Endothelial cell of umbilical vein (primary cell): ENCODE data around the gene CCDC80. TPM values are rescaled to one million over a fixed set of nuclear protein-coding genes. Genes with fewer than 3 reads are reported as not detected.

Experiments used
- BruUV-seq: library from RNA; stranded (reverse); fragments of 400-500 nt; replicated peaks from 2 replicates; lab custom pipeline; 2021; lab: Mats Ljungman, UMichigan
- CTCF ChIA-PET: fragments of 300-600, 350-600 bp; sonication (Branson Sonifier 250); formaldehyde crosslinking; loops from one replicate; lab custom pipeline; 2021; ENCODE audit warnings: antibody characterized with exemption, inconsistent platforms; lab: Charles Lee
- POLR2A ChIA-PET: fragments of 300-600, 350-600 bp; sonication (Branson Sonifier 250); formaldehyde crosslinking; loops from one replicate; lab custom pipeline; 2021; ENCODE audit warnings: antibody characterized with exemption, inconsistent platforms; lab: Charles Lee
- DNase-seq: peaks from one replicate; pipeline ENCODE4 v3.0.0-alpha.2; 2011; ENCODE audit warnings: low read depth, low spot score
- FAIRE-seq: peaks from 2 replicates; lab custom pipeline; 2011; peaks lifted over from hg19 to GRCh38; lab: Jason Lieb, UNC
- H2AFZ ChIP-seq: 2 replicates; pipeline ENCODE4 v1.6.0; 2012; ENCODE audit warnings: low read depth, low read length, control low read depth, inconsistent platforms
- H3K27ac ChIP-seq: 2 replicates; pipeline ENCODE4 v1.5.1; 2011; ENCODE audit warnings: low read depth, mild to moderate bottlenecking, control low read depth, low read length, moderate library complexity; ENCODE audit not compliant: insufficient read depth
- H3K27me3 ChIP-seq, 2 experiments: 2 replicates each; pipeline versions ENCODE4 v1.6.0 to v1.6.1; 2011; ENCODE audit warnings: low read length in 2 of 2, mixed read lengths in 1 of 2; ENCODE audit not compliant: control insufficient read depth in 2 of 2, insufficient read depth in 2 of 2
- H3K36me3 ChIP-seq, 2 experiments: 2 replicates in 1 of 2; 3 replicates in 1 of 2; pipeline ENCODE4 v1.5.1; 2011; ENCODE audit warnings: low read length in 2 of 2, mild to moderate bottlenecking in 1 of 2, moderate library complexity in 1 of 2; ENCODE audit not compliant: control insufficient read depth in 2 of 2, insufficient read depth in 2 of 2; ENCODE audit errors: extremely low read depth in 1 of 2
- H3K4me1 ChIP-seq: 3 replicates; pipeline ENCODE4 v1.5.1; 2011; ENCODE audit warnings: mild to moderate bottlenecking, low read length; ENCODE audit not compliant: control insufficient read depth, insufficient read depth; ENCODE audit errors: extremely low read depth
- H3K4me2 ChIP-seq: 2 replicates; pipeline ENCODE4 v1.6.1; 2011; ENCODE audit warnings: low read length, control low read depth, mixed read lengths; ENCODE audit not compliant: insufficient read depth
- H3K4me3 ChIP-seq, 3 experiments: fragments of 200-600 bp in 1 of 3; sonication (generic), shearing (Covaris generic) in 1 of 3; replicated peaks in 1 of 3; 2 replicates each; pipeline ENCODE4 v1.5.1; 2011 to 2016; ENCODE audit warnings: control low read depth in 3 of 3, low read length in 3 of 3, mild to moderate bottlenecking in 2 of 3, inconsistent platforms in 1 of 3, low read depth in 1 of 3, moderate library complexity in 1 of 3; ENCODE audit not compliant: insufficient read depth in 1 of 3
- H3K79me2 ChIP-seq: 2 replicates; pipeline ENCODE4 v1.6.0; 2012; ENCODE audit warnings: low read length, inconsistent platforms; ENCODE audit not compliant: control insufficient read depth, insufficient read depth
- H3K9ac ChIP-seq: replicated peaks from 2 replicates; pipeline ENCODE3; 2011; ENCODE audit warnings: low read length, control low read depth; ENCODE audit not compliant: insufficient read depth; ENCODE audit errors: extremely low read depth
- H3K9me1 ChIP-seq: replicated peaks from 3 replicates; pipeline ENCODE4 v1.6.0; 2011; ENCODE audit warnings: mild to moderate bottlenecking, low read length; ENCODE audit not compliant: control insufficient read depth, insufficient read depth; ENCODE audit errors: extremely low read depth
- H3K9me3 ChIP-seq: replicated peaks from 2 replicates; pipeline ENCODE4 v1.5.1; 2012; ENCODE audit warnings: low read length, inconsistent platforms; ENCODE audit not compliant: control insufficient read depth, insufficient read depth
- H4K20me1 ChIP-seq: replicated peaks from 2 replicates; pipeline ENCODE3; 2011; ENCODE audit warnings: mild to moderate bottlenecking, low read length; ENCODE audit not compliant: control insufficient read depth, insufficient read depth; ENCODE audit errors: extremely low read depth
- EZH2 ChIP-seq: IDR thresholded peaks from 2 replicates; pipeline ENCODE4 v1.6.1; 2012; ENCODE audit warnings: borderline replicate concordance, low read depth, mild to moderate bottlenecking, moderate library complexity, low read length, inconsistent platforms; ENCODE audit not compliant: severe bottlenecking
- FOS ChIP-seq: IDR thresholded peaks from 2 replicates; pipeline ENCODE4 v1.6.1; 2011; ENCODE audit warnings: mild to moderate bottlenecking, low read length, moderate library complexity, borderline replicate concordance; ENCODE audit not compliant: insufficient read depth
- GATA2 ChIP-seq: IDR thresholded peaks from 2 replicates; pipeline ENCODE4 v1.7.0; 2011; ENCODE audit warnings: low read depth, mild to moderate bottlenecking, moderate library complexity, mixed read lengths, low read length; ENCODE audit not compliant: insufficient read length, insufficient read depth
- JUN ChIP-seq: IDR thresholded peaks from 2 replicates; pipeline ENCODE4 v1.6.1; 2011; ENCODE audit warnings: borderline replicate concordance, low read depth; ENCODE audit not compliant: insufficient read length, insufficient read depth
- MAX ChIP-seq: IDR thresholded peaks from 2 replicates; pipeline ENCODE4 v1.6.1; 2011; ENCODE audit not compliant: insufficient read depth, insufficient read length
- MYC ChIP-seq: IDR thresholded peaks from one replicate; pipeline ENCODE4 v1.6.1; 2011; ENCODE audit warnings: mild to moderate bottlenecking, low read depth, low read length
- POLR2A ChIP-seq: IDR thresholded peaks from 2 replicates; pipeline ENCODE4 v1.6.1; 2012; ENCODE audit warnings: low read depth, mild to moderate bottlenecking, control low read depth, low read length
- POLR2AphosphoS5 ChIP-seq: IDR thresholded peaks from 2 replicates; pipeline ENCODE4 v1.6.1; 2012; ENCODE audit warnings: low read depth, mild to moderate bottlenecking, control low read depth, low read length, moderate library complexity; ENCODE audit not compliant: insufficient read depth
- dilution Hi-C: fragments of 300-500 bp; cut with MboI; formaldehyde crosslinking; loops from one replicate; pipeline ENCODE4 v1.15.0; 2019; ENCODE audit warnings: low sequenced_read_pairs; ENCODE audit not compliant: extremely low pct_ligation_motif_present
- intact Hi-C: fragments of 100-400 bp; cut with micrococcal nuclease; formaldehyde crosslinking; loops from one replicate; pipeline ENCODE4 v1.10.0; 2022
- polyA plus RNA-seq, 4 experiments: library from polyadenylated mRNA; depleted of rRNA in 3 of 4; stranded (reverse) in 3 of 4; unstranded in 1 of 4; fragments of >200 nt; gene quantifications; 2 replicates each; pipeline versions ENCODE4 v1.2.1 to v1.2.3, GENCODE V29; 2011 to 2012; ENCODE audit warnings: missing spikeins in 1 of 4
- total RNA-seq: library from RNA; stranded (reverse); gene quantifications from 2 replicates; pipeline ENCODE4 v1.2.3, GENCODE V29; 2021
- TF ChIP-seq, protein P1 (sequence below), 2 donors: IDR thresholded peaks; 1 replicate in 1 of 2; 2 replicates in 1 of 2; pipeline ENCODE4 v1.5.1; 2011; ENCODE audit warnings: low read length in 2 of 2, mild to moderate bottlenecking in 2 of 2, moderate library complexity in 2 of 2, control low read depth in 1 of 2, inconsistent platforms in 1 of 2, low read depth in 1 of 2; ENCODE audit not compliant: insufficient read depth in 1 of 2; ENCODE audit errors: extremely low read depth in 1 of 2

CCDC80 gene
- total and polyA plus RNA-seq, 2 donors (not counting 3 experiments of a cell fraction or from before 2014, with no cell fraction given) = 28.4 to 77.2 TPM

- no peak overlapping the region for H3K27ac ChIP-seq
- CTCF ChIA-PET = interaction anchor here (1.3 to 1.7 kb wide), 2 partner anchors 9 to 44 kb away, joined by 3 to 7 read pairs; no protein-coding TSS in a partner anchor
- H3K79me2 ChIP-seq = no peaks in the 10 kb centered on the region
- FAIRE-seq = no peak
- no peak overlapping the region for H2AFZ ChIP-seq
- intact Hi-C loops (no loop called here), dilution Hi-C loops (no loop called here)
- H3K9me1 ChIP-seq = no peaks in the 10 kb centered on the region
- H3K27me3 ChIP-seq = no peaks in the 10 kb centered on the region
- H3K4me3 ChIP-seq = no peak overlapping the region
- H3K9ac ChIP-seq = no peak overlapping the region
- TF ChIP-seq MYC (no peak), JUN (no peak), POLR2AphosphoS5 (no peak), EZH2 (no peak), GATA2 (no peak), MAX (no peak), POLR2A (no peak), FOS (no peak)
- TF ChIP-seq, protein P1, sequence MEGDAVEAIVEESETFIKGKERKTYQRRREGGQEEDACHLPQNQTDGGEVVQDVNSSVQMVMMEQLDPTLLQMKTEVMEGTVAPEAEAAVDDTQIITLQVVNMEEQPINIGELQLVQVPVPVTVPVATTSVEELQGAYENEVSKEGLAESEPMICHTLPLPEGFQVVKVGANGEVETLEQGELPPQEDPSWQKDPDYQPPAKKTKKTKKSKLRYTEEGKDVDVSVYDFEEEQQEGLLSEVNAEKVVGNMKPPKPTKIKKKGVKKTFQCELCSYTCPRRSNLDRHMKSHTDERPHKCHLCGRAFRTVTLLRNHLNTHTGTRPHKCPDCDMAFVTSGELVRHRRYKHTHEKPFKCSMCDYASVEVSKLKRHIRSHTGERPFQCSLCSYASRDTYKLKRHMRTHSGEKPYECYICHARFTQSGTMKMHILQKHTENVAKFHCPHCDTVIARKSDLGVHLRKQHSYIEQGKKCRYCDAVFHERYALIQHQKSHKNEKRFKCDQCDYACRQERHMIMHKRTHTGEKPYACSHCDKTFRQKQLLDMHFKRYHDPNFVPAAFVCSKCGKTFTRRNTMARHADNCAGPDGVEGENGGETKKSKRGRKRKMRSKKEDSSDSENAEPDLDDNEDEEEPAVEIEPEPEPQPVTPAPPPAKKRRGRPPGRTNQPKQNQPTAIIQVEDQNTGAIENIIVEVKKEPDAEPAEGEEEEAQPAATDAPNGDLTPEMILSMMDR (IDR thresholded peaks at IDR 0.05; ENCODE audit: extremely low read depth in 1 of 2, insufficient read depth in 1 of 2, low read depth in 1 of 2, low read length in 2 of 2) = no peak
- POLR2A ChIA-PET = no interaction called here
- H3K4me1 ChIP-seq = peaks cover 4% of the 10 kb centered on the region
- BruUV-seq = no TSS peak
- no peaks in the 10 kb centered on the region for H3K9me3 ChIP-seq
- H3K4me2 ChIP-seq = no peak overlapping the region
- H4K20me1 ChIP-seq = no peaks in the 10 kb centered on the region
- no peaks in the 10 kb centered on the region for H3K36me3 ChIP-seq
- no peak for DNase-seq
Observed at GRCh38 chr3:112685956-112686799, 45.2 kb upstream of the CCDC80 start.
